GM19463 (cell line): Measurements from ENCODE around the gene EVL.

Experiments
- ATAC-seq: cut with Tn5 transposase; IDR thresholded peaks from one replicate; pipeline ENCODE4 v1.9.1; 2021; ENCODE audit warnings: mild to moderate bottlenecking, moderate library complexity; ENCODE audit not compliant: unreplicated experiment

Gene EVL

GRCh38 chr14:100106250-100107112 lies 41.3 kb downstream of the EVL start:
- ATAC-seq, result no peak

GRCh38 chr14:100107236-100107635 lies 42.0 kb downstream of the EVL start:
- no peak for ATAC-seq

- ATAC-seq, result peak; percentile 88
Observed at GRCh38 chr14:100108042-100108825, 43.0 kb downstream of the EVL start.

- no peak for ATAC-seq
Observed at GRCh38 chr14:100108840-100109593, 43.8 kb downstream of the EVL start.

- ATAC-seq, result no peak
Observed at GRCh38 chr14:100109594-100109955, 44.4 kb downstream of the EVL start.

- ATAC-seq, result no peak
Observed at GRCh38 chr14:100110816-100111215, 45.6 kb downstream of the EVL start.

- ATAC-seq, result no peak
Observed at GRCh38 chr14:100111931-100112704, 46.9 kb downstream of the EVL start.

GRCh38 chr14:100114109-100114765 lies 49.0 kb downstream of the EVL start:
- no peak for ATAC-seq

- no peak for ATAC-seq
Observed at GRCh38 chr14:100115236-100115635, 50.0 kb downstream of the EVL start.

- ATAC-seq, result no peak
Observed at GRCh38 chr14:100115726-100116125, 50.5 kb downstream of the EVL start.

- no peak for ATAC-seq
Observed at GRCh38 chr14:100116134-100116533, 50.9 kb downstream of the EVL start.

GRCh38 chr14:100117026-100117425 lies 51.8 kb downstream of the EVL start:
- no peak for ATAC-seq

- ATAC-seq, result no peak
Observed at GRCh38 chr14:100117633-100118395, 52.6 kb downstream of the EVL start.

GRCh38 chr14:100118396-100119011 lies 53.3 kb downstream of the EVL start:
- no peak for ATAC-seq

- no peak for ATAC-seq
Observed at GRCh38 chr14:100119251-100119650, 54.0 kb downstream of the EVL start.

- ATAC-seq, result no peak
Observed at GRCh38 chr14:100120522-100121269, 55.5 kb downstream of the EVL start.

- ATAC-seq, result no peak
Observed at GRCh38 chr14:100121643-100122480, 56.6 kb downstream of the EVL start.
